ENCODE results near the gene SMIM28. TPM values are rescaled to one million over a fixed set of nuclear protein-coding genes. Genes with fewer than 3 reads are reported as not detected.

Gene SMIM28
- total and polyA plus RNA-seq, 8 donors: not detected

DNA sequence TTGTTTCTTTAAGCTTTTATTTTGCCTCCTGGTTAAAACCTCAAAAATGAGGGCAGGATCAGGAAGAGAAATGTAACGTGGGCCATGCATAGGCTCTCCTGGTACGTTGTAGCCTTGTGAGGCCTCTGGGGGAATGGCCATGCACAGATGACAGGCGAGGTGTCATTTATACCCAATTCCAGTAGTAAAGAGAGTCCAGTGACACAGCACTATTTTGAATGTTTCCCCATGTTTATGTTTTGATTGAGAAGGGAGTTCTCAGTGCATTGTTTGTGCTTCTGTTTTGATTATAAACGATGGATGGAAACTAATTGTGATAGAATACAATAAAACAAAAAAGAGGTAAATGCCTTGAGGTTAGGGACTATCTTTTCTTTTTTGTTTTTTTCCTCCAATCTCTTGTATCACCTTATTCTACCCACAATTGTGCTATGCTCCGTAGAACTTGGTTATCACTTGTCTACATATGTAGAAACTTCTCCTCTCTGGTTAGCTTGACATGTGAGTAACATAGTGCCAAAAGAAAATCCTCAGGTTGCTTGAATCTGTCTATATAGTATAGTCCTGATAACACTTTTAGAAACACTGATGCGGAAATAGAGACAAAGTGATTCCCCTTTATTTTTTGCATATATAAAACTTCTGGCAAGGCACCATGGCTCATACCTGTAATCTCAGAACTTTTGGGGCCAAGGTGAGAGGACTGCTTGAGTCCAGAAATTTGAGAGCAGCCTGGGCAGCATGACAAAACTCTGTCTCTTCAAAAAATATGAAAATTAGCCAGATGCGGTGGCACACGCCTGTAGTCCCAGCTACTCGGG lies 6.9 kb upstream of the SMIM28 start:
- Histone ChIP-seq H3K4me1 (peaks cover 0 to 13% (median 0%) of the 10 kb centered on the region in 4 donors), H3K36me3 (no peaks in the 10 kb centered on the region), H3K27me3 (no peaks in the 10 kb centered on the region), H3K27ac (no peak overlapping the region), H3K9me3 (peaks cover 0 to 4% (median 0%) of the 10 kb centered on the region in 4 donors), H3K4me3 (no peak overlapping the region)
- DNase-seq: no peak
- WGBS, 5 donors: 63 to 80% (median 65%) methylated on average over 9 of the region's 9 CpGs
- TF ChIP-seq CTCF (IDR thresholded peaks at IDR 0.05) (no peak), POLR2AphosphoS5 (IDR thresholded peaks at IDR 0.05) (no peak), POLR2A (IDR thresholded peaks at IDR 0.05) (no peak), EP300 (IDR thresholded peaks at IDR 0.05) (no peak)
- intact Hi-C loops (cut with DNase I; ENCODE audit: low total_unique reads): no loop called here

GRCh38 chr6:138371452-138371711 lies 6.3 kb upstream of the SMIM28 start:
- 34 to 51% (median 40%) methylated on average over 3 of the region's 3 CpGs for WGBS, 5 donors
- no peak overlapping the region for H3K27ac ChIP-seq
- DNase-seq: no peak
- intact Hi-C loops (cut with DNase I; ENCODE audit: low total_unique reads): no loop called here
- H3K9me3 ChIP-seq: peaks cover 0 to 4% (median 0%) of the 10 kb centered on the region in 4 donors
- TF ChIP-seq EP300 (IDR thresholded peaks at IDR 0.05) (no peak), CTCF (IDR thresholded peaks at IDR 0.05) (no peak), POLR2AphosphoS5 (IDR thresholded peaks at IDR 0.05) (no peak), POLR2A (IDR thresholded peaks at IDR 0.05) (no peak)
- no peaks in the 10 kb centered on the region for H3K36me3 ChIP-seq
- no peaks in the 10 kb centered on the region for H3K27me3 ChIP-seq
- H3K4me1 ChIP-seq: peaks cover 0 to 13% (median 0%) of the 10 kb centered on the region in 4 donors
- no peak overlapping the region for H3K4me3 ChIP-seq

GRCh38 chr6:138371720-138372119 lies 6.0 kb upstream of the SMIM28 start:
- Histone ChIP-seq H3K9me3 (peaks cover 0 to 4% (median 0%) of the 10 kb centered on the region in 4 donors), H3K4me1 (peaks cover 0 to 13% (median 0%) of the 10 kb centered on the region in 4 donors), H3K27me3 (no peaks in the 10 kb centered on the region), H3K36me3 (no peaks in the 10 kb centered on the region), H3K4me3 (no peak overlapping the region), H3K27ac (no peak overlapping the region)
- TF ChIP-seq POLR2AphosphoS5 (IDR thresholded peaks at IDR 0.05) (peak in 1 of 3 donors; percentile 22), POLR2A (IDR thresholded peaks at IDR 0.05) (no peak)
- WGBS, 5 donors: 10 to 24% (median 20%) methylated on average over 3 of the region's 3 CpGs
- peak in 1 of 2 donors; percentile 63 for DNase-seq
- intact Hi-C loops (cut with DNase I; ENCODE audit: low total_unique reads): no loop called here

DNA sequence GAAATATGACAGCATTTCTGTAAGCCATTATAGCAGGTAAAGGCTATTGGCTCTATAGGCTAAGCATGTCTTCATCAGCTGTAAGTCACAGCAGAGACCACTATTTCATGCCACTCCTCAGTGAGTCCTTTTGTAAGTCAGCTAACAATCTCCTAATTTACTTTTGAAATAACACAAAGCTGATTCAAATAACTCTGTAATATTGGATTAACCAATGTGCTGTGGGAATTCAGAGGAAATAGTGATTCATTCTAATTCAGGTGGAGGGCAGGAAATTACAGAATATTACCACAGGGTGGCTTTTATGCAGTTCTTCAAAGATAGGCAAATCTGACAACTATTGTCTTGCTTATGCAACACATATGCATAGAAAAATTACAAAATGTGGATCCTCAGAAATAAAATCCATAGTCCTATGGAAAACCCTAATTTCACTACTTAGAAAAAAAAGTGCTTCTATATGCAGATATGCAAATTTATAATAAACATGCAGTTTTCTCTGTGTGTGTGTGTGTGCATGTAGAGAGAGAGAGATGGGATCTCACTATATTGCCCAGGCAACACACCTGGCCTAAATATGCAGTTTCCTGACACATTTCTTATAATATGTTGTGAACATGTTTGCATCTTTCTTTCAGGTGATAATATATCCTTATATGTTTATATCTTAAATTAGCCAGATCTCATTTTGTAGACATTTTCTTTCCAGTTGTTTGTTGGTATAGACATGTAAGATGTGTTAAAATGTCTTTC lies 4.8 kb upstream of the SMIM28 start:
- no peaks in the 10 kb centered on the region for H3K9me3 ChIP-seq
- no peak for DNase-seq
- H3K36me3 ChIP-seq: no peaks in the 10 kb centered on the region
- intact Hi-C loops (cut with DNase I; ENCODE audit: low total_unique reads): no loop called here
- TF ChIP-seq CTCF (IDR thresholded peaks at IDR 0.05) (no peak), POLR2A (IDR thresholded peaks at IDR 0.05) (no peak), POLR2AphosphoS5 (IDR thresholded peaks at IDR 0.05) (no peak), EP300 (IDR thresholded peaks at IDR 0.05) (no peak)
- H3K4me1 ChIP-seq: peaks cover 0 to 13% (median 0%) of the 10 kb centered on the region in 4 donors
- H3K27me3 ChIP-seq: no peaks in the 10 kb centered on the region
- no peak overlapping the region for H3K4me3 ChIP-seq
- H3K27ac ChIP-seq: no peak overlapping the region

Measured in stomach (tissue), 9 donors.